Measurements from ENCODE around the gene MCTP1.

GRCh38 chr5:94847019-94847418 is 437.9 kb downstream of the MCTP1 start:
- TF ChIP-seq EZH2phosphoT487 (IDR thresholded peaks at IDR 0.05; ENCODE audit: insufficient read depth, low read depth) (no peak), EZH2 (IDR thresholded peaks at IDR 0.05; ENCODE audit: insufficient read depth, poor library complexity, severe bottlenecking) (no peak)

All from GM23248 (cell line).